Measurements from ENCODE around the gene ZYG11A.

DNA sequence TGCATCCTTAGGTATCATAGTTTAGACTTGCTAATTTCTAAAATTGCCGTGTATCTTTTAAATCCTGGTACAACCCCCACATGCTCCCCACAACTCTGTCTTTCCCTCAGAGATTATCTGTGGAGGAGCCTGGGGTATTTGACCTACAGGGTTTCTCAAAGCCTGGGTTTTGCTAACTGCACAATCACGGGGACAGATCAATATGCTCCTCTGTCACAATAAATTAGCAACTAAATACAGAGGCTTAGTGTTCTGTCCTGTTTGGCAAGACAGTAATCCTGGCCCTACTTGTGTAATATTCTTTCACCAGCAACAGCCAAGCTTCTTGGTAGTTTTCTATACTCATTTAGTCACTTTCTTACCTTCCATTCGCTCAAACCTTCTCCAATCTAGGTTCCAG is 70.5 kb downstream of the ZYG11A start:
- TF ChIP-seq, protein P1, sequence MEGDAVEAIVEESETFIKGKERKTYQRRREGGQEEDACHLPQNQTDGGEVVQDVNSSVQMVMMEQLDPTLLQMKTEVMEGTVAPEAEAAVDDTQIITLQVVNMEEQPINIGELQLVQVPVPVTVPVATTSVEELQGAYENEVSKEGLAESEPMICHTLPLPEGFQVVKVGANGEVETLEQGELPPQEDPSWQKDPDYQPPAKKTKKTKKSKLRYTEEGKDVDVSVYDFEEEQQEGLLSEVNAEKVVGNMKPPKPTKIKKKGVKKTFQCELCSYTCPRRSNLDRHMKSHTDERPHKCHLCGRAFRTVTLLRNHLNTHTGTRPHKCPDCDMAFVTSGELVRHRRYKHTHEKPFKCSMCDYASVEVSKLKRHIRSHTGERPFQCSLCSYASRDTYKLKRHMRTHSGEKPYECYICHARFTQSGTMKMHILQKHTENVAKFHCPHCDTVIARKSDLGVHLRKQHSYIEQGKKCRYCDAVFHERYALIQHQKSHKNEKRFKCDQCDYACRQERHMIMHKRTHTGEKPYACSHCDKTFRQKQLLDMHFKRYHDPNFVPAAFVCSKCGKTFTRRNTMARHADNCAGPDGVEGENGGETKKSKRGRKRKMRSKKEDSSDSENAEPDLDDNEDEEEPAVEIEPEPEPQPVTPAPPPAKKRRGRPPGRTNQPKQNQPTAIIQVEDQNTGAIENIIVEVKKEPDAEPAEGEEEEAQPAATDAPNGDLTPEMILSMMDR (IDR thresholded peaks at IDR 0.05) = no peak
- no peak for TF ChIP-seq POLR2A (IDR thresholded peaks at IDR 0.05)
